ENCODE data around the gene MYL11.
A peak's percentile ranks its signal among the peaks of the same experiment; 100 is the strongest.

MYL11 gene

DNA sequence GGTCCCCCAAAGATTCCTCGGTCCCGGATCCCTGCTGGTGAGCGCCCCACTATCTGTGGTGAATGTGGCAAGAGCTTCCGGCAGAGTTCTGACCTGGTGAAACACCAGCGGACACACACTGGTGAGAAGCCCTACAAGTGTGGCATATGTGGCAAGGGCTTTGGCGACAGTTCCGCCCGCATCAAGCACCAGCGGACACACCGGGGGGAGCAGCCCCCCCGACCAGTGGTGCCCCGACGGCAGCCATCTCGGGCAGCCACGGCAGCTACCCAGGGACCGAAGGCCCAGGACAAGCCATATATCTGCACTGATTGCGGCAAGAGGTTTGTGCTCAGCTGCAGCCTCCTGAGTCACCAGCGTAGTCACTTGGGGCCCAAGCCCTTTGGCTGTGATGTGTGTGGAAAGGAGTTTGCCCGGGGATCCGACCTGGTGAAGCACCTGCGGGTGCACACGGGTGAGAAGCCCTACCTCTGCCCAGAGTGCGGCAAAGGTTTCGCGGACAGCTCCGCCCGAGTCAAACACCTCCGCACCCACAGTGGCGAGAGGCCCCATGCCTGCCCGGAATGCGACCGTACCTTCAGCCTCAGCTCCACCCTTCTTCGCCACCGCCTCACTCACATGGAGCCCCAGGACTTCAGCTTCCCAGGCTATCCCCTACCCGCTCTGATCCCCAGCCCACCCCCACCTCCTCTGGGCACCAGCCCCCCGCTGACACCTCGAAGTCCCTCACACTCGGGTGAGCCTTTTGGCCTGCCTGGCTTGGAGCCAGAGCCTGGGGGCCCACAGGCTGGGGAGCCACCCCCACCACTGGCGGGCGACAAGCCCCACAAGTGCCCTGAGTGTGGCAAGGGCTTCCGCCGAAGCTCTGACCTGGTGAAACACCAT is 23.4 kb downstream of the MYL11 start:
- TF ChIP-seq, protein P1, sequence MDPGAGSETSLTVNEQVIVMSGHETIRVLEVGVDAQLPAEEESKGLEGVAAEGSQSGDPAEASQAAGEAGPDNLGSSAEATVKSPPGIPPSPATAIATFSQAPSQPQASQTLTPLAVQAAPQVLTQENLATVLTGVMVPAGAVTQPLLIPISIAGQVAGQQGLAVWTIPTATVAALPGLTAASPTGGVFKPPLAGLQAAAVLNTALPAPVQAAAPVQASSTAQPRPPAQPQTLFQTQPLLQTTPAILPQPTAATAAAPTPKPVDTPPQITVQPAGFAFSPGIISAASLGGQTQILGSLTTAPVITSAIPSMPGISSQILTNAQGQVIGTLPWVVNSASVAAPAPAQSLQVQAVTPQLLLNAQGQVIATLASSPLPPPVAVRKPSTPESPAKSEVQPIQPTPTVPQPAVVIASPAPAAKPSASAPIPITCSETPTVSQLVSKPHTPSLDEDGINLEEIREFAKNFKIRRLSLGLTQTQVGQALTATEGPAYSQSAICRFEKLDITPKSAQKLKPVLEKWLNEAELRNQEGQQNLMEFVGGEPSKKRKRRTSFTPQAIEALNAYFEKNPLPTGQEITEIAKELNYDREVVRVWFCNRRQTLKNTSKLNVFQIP (CRISPR knock-in tag; IDR thresholded peaks at IDR 0.05; ENCODE audit: borderline replicate concordance, low read depth) = no peak
- no peak for TF ChIP-seq TOX (CRISPR knock-in tag; IDR thresholded peaks at IDR 0.05; ENCODE audit: borderline replicate concordance)
- TF ChIP-seq, protein P2, sequence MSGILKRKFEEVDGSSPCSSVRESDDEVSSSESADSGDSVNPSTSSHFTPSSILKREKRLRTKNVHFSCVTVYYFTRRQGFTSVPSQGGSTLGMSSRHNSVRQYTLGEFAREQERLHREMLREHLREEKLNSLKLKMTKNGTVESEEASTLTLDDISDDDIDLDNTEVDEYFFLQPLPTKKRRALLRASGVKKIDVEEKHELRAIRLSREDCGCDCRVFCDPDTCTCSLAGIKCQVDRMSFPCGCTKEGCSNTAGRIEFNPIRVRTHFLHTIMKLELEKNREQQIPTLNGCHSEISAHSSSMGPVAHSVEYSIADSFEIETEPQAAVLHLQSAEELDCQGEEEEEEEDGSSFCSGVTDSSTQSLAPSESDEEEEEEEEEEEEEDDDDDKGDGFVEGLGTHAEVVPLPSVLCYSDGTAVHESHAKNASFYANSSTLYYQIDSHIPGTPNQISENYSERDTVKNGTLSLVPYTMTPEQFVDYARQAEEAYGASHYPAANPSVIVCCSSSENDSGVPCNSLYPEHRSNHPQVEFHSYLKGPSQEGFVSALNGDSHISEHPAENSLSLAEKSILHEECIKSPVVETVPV (CRISPR knock-in tag; IDR thresholded peaks at IDR 0.05) = no peak
- TF ChIP-seq GLIS3 (CRISPR knock-in tag; IDR thresholded peaks at IDR 0.05) = no peak
- no peak for TF ChIP-seq ZFP3 (CRISPR knock-in tag; IDR thresholded peaks at IDR 0.05)
- TF ChIP-seq ESRRG (CRISPR knock-in tag; IDR thresholded peaks at IDR 0.05) = no peak
- TF ChIP-seq RARB (CRISPR knock-in tag; IDR thresholded peaks at IDR 0.05) = no peak
- TF ChIP-seq ZNF8 (CRISPR knock-in tag; IDR thresholded peaks at IDR 0.05) = no peak
- TF ChIP-seq ARNTL (CRISPR knock-in tag; IDR thresholded peaks at IDR 0.05; ENCODE audit: borderline replicate concordance, low read depth) = no peak
- no peak for TF ChIP-seq OSR1 (CRISPR knock-in tag; IDR thresholded peaks at IDR 0.05)
- TF ChIP-seq BACH2 (CRISPR knock-in tag; IDR thresholded peaks at IDR 0.05; ENCODE audit: borderline replicate concordance) = no peak
- no peak for TF ChIP-seq PPARA (CRISPR knock-in tag; IDR thresholded peaks at IDR 0.05; ENCODE audit: borderline replicate concordance)
- TF ChIP-seq, protein P3, sequence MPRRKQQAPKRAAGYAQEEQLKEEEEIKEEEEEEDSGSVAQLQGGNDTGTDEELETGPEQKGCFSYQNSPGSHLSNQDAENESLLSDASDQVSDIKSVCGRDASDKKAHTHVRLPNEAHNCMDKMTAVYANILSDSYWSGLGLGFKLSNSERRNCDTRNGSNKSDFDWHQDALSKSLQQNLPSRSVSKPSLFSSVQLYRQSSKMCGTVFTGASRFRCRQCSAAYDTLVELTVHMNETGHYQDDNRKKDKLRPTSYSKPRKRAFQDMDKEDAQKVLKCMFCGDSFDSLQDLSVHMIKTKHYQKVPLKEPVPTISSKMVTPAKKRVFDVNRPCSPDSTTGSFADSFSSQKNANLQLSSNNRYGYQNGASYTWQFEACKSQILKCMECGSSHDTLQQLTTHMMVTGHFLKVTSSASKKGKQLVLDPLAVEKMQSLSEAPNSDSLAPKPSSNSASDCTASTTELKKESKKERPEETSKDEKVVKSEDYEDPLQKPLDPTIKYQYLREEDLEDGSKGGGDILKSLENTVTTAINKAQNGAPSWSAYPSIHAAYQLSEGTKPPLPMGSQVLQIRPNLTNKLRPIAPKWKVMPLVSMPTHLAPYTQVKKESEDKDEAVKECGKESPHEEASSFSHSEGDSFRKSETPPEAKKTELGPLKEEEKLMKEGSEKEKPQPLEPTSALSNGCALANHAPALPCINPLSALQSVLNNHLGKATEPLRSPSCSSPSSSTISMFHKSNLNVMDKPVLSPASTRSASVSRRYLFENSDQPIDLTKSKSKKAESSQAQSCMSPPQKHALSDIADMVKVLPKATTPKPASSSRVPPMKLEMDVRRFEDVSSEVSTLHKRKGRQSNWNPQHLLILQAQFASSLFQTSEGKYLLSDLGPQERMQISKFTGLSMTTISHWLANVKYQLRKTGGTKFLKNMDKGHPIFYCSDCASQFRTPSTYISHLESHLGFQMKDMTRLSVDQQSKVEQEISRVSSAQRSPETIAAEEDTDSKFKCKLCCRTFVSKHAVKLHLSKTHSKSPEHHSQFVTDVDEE (CRISPR knock-in tag; IDR thresholded peaks at IDR 0.05) = no peak
- no peak for TF ChIP-seq SNAI2 (CRISPR knock-in tag; IDR thresholded peaks at IDR 0.05)
- no peak for TF ChIP-seq TCF4 (CRISPR knock-in tag; IDR thresholded peaks at IDR 0.05; ENCODE audit: borderline replicate concordance)
- no peak for ATAC-seq

DNA sequence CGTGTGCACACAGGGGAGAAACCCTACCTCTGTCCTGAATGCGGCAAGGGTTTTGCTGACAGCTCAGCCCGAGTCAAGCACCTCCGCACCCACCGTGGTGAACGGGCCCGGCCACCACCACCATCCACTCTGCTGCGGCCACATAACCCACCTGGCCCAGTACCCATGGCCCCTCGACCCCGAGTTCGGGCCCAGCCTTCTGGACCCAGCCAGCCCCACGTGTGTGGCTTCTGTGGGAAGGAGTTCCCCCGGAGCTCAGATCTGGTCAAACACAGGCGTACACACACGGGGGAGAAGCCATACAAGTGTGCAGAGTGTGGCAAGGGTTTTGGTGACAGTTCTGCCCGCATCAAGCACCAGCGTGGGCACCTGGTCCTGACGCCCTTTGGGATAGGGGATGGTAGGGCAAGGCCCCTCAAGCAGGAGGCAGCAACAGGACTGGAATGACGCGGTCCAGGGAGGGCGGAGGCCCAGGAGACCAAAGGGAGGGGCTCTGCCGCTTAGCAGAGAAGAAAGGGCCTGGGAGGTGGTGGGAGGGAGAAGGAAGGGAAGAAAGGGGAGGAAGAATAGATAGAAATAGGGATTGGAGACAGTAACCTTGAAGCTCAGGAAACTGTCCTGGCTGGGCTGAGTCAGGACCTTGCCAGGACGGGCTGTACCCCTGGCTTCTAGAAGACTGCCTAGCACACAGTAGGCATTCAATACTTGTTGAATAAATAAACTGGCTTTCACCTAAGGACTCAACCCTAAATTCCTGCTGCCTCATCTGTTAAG is 24.2 kb downstream of the MYL11 start:
- no peak for TF ChIP-seq OSR1 (CRISPR knock-in tag; IDR thresholded peaks at IDR 0.05)
- TF ChIP-seq, protein P4, sequence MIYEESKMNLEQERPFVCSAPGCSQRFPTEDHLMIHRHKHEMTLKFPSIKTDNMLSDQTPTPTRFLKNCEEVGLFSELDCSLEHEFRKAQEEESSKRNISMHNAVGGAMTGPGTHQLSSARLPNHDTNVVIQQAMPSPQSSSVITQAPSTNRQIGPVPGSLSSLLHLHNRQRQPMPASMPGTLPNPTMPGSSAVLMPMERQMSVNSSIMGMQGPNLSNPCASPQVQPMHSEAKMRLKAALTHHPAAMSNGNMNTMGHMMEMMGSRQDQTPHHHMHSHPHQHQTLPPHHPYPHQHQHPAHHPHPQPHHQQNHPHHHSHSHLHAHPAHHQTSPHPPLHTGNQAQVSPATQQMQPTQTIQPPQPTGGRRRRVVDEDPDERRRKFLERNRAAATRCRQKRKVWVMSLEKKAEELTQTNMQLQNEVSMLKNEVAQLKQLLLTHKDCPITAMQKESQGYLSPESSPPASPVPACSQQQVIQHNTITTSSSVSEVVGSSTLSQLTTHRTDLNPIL (CRISPR knock-in tag; IDR thresholded peaks at IDR 0.05; ENCODE audit: low read depth) = no peak
- TF ChIP-seq, protein P2 (CRISPR knock-in tag; IDR thresholded peaks at IDR 0.05) = no peak
- ATAC-seq = no peak

DNA sequence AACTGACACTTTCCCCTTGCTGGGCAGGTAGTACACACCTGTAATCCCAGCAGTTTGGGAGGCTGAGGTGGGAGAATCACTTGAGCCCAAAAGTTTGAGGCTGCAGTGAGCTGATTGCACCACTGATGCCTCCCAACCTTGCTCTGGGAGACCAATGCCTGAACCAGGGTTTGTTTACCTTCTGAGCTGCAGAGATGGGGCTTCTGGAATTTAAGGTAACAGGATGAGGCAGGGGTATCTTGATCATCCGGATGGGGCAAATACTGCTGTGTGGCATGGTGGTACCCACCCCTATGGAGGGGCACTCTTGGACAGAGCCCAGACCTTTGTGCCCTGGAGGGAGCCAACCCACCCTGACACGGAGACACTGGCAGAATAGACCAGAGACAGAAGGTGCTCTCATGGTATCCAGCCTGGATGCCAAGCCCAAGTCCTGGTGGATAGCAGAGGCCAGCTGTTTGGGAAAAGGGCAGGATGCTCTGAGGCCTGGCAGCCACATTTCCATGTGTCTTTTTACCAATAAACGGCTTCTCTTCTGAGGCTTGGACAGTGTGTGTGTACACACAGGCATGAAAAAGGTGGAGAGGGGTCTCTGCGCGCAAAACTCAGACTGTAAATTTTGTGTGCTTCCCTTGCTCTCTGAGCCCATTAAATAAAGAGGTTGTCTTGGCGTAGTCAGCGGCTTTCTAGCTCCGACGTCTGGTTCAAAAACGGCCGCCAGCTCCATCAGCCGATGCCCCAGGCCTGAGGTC is 25.0 kb downstream of the MYL11 start:
- ATAC-seq = peak; percentile 1; the same call in 2 of the 3 replicates
- TF ChIP-seq OSR1 (CRISPR knock-in tag; IDR thresholded peaks at IDR 0.05) (no peak), ARNTL (CRISPR knock-in tag; IDR thresholded peaks at IDR 0.05; ENCODE audit: borderline replicate concordance, low read depth) (no peak), RARB (CRISPR knock-in tag; IDR thresholded peaks at IDR 0.05) (no peak)
